HG02884 (cell line): ENCODE measurements around the gene FOXD2.

ENCODE experiments used
- ATAC-seq: cut with Tn5 transposase; IDR thresholded peaks from one replicate; pipeline ENCODE4 v1.9.1; 2021; ENCODE audit warnings: mild to moderate bottlenecking, moderate library complexity; ENCODE audit not compliant: unreplicated experiment

The FOXD2 gene

DNA sequence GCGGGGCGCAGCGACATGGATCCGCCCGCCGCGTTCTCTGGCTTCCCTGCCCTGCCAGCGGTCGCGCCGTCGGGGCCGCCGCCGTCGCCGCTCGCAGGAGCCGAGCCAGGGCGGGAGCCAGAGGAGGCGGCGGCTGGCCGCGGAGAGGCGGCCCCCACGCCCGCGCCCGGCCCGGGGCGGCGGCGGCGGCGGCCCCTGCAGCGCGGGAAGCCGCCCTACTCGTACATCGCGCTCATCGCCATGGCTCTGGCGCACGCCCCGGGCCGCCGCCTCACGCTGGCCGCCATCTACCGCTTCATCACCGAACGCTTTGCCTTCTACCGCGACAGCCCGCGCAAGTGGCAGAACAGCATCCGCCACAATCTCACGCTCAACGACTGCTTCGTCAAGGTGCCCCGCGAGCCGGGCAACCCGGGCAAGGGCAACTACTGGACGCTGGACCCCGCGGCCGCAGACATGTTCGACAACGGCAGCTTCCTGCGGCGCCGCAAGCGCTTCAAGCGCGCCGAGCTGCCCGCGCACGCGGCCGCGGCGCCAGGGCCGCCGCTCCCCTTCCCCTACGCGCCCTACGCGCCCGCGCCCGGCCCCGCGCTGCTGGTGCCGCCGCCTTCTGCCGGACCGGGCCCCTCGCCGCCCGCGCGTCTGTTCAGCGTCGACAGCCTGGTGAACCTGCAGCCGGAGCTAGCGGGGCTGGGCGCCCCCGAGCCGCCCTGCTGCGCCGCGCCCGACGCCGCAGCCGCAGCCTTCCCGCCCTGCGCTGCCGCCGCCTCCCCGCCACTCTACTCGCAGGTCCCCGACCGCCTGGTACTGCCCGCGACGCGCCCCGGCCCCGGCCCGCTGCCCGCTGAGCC, 21.3 kb upstream of the FOXD2 start:
- no peak for ATAC-seq

DNA sequence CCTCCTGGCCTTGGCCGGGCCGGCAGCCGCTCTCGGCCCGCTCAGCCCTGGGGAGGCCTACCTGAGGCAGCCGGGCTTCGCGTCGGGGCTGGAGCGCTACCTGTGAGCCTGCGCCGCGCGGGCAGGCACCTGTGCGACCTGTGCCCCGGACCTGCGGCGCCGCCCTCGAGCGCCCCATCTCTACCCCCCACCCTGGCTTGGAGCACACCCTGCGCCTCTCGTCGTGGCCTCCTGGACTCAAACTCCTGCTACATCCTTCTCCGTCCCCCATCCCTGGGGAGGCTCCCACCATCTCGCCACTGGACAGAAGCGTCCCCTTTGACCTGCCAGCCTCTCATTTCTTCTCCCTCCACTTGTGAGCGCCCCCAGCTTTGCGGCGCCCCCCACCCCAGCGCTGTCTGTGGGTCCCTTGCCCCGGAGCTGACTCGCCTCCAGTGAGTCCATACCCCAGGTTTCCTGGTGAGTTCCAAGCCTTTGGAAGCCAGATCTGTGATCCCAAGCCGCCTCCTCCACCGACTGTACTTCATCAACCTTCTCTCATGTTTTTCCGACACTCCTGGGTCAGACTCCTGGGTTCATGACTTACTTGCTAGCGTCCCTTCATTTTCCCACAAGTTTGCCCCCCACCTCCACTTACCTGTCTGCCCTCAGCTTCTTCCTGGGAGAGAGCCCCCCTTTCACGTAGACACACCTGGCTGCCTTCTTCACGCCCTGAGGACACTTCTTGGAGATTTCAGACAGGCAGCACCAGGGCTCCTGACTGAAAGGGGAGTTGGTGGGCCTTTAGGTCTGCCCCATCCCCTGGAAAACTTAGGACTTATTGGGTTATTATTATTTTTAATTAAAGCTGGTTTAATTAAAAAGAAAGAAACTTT, 20.4 kb upstream of the FOXD2 start:
- no peak for ATAC-seq

DNA sequence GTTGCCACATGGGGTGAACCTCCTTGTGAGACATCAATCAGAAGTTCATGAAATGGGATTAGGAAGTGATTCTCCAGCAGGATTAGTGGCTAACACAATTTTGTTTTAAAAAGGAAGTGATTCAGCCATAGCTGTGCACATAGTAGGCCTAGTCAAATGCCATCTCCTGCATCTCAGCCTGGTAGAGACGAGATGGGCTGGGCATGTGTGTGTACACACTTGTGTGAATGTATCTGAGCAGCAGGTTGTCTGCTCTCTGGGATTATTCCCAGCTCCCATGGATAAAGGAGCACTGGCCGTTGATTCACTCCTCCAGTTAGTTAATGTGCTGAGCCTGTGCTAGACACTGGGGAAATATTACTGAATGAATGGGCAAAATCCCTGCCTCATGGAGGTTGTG, 19.7 kb upstream of the FOXD2 start:
- ATAC-seq = no peak

DNA sequence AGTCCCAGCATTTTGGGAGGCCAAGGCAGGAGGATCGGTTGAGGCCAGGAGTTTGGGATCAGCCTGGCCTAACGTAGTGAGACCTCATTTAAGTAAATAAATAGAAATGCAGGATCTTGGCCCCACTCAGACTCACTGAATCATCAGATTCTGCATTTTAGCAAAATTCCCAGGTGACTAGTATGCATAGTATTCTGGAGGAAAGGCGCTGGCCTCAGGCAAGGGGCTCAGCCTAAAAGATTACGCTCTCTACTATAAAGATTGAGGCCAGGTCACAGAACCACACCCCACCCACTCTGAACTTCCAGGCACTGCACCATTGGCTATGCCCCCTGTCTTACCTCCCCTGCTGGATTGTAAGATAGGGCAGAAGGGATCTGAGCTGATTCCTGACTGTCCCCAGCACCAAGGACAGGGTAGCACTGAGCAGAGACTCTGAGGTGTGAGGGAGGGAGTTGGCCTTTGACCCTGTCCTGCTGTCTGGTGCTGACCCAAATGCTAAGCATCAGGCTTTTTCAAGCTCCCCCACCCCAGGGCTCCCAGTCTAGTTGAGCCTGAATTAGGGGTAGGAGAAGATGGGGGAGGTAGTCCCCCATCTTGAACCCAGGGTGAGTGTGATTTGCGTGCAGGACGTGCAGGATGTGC, 19.0 kb upstream of the FOXD2 start:
- no peak for ATAC-seq

DNA sequence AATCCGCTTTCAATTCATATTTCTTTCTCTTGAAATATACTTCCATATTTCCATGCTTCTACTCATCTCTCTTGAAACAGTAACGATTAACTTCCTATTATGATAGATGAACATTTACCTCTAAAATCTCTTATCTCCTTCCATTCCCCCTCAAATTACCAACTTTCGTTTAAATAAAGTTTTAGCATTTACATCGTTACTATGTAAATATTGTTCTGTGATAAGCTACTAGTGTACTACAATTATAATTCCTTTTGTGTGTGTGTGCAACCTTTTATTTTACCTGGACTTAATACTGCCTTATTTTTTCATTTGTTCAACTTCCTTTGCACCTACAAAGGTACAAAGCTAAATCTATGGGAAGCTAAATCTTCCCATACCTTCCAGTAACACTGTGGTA, 17.3 kb upstream of the FOXD2 start:
- ATAC-seq = no peak

DNA sequence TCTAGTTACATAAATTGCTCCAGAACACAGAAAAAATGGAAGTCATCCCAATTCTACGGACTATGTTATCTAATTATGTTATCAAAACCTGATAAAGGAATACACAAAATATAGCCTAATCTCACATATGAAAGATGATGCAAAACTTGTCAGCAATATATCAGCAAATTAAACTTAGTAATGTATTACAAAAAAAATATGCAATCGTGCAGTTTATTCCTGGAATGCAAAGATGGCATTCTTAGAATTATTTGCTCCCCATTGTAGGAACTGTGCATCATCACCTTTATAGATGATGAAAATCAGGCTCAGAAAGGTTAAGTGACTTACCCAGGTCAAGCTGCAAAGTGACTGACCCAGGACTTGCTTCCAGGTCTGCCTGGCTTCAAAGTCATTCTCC, 14.0 kb upstream of the FOXD2 start:
- no peak for ATAC-seq

DNA sequence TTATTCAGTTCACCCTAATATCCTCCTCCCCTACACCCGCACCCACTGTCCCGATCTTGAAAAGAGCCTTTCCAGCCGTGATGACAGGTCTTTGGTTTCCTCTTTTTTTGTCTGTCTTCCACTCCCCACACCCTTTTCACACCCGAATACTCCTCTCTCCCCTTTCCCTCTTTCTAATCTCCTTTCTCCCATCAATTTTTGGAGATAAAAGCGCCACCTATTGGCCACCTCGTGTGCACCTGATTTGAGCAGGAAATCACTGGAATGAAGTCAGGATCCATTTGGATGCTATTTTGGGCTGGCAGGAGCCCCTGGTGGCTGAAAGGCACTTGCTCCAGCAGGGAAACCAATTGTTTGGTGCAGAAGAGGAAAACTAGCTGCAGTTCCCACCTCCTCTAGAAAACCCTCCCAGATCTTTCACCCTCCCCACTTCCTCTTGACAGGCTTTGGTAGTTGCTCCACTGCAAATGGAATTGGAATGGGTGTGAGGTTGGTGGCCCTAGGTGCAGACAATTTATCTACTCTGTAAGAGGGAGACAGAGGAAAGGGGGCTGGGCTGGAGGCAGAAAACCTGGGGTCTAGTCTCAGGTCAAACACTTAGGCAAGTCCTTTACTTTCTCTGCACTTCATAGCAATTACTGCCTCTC, 13.4 kb upstream of the FOXD2 start:
- no peak for ATAC-seq

DNA sequence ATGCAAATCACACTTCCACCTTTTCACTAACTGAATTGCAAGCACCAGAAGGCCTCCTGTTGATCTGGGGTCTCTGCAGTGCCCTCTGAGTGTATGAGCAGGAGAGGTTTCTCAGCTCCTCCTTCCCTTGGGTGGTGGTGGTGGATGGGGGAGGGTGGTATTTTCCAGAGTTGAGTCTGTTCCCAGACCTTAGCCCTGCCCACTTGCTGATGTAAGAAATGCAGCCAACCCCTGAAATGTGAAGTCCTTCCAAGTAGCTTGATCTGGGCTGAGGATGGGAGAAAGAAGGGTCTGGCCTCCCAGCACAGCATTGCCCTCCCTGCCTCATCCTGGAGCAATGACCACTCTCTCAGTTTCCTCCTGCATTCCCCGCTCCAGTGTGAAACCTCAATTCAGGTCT, 6.3 kb upstream of the FOXD2 start:
- no peak for ATAC-seq

DNA sequence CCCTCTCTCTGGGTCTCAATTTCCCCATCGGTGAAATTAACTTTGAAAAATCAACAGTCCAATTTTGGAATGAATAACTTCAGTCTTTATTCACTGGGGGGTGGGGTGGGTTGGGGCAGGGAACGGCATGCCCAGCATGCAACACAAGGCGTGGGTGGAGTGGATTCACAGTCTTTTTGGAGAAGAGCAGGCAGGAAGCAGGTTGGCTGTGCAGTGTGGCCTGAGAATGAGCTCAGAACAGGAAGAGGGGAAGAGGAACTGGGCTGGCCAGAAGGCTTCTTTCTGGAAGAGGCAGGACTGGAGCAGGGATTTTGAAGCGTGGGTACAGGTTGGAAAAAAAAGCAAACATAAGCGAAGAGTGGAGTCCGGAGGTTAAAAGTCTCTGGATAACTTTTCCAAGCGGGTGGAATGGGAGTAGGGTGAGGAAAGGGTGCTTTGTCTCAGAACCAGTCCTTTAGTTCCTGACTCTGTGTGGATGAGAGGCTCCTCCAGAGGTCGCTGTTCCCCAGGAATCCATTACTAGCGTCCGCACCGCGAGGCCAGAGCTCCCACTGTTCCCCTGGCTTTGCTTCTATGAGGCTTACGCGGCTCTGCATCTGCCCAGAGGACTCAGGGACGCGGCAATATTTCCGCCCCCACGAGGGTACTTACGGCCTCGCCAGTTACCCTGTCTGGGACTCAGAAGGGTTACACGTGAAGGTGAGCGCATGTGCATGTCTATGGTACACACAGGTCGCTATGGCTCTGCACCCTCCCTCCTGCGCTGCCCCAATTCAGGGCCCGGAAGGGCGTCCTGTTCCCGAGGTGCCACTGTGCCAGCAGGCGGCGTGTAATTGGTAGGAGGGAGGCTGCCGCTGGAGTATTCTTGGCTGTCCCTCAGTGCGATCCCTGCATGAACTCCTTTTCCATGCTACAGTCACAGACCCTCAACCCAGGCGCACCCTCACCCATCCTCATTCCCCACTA, 5.5 kb upstream of the FOXD2 start:
- ATAC-seq = peak; percentile 40

DNA sequence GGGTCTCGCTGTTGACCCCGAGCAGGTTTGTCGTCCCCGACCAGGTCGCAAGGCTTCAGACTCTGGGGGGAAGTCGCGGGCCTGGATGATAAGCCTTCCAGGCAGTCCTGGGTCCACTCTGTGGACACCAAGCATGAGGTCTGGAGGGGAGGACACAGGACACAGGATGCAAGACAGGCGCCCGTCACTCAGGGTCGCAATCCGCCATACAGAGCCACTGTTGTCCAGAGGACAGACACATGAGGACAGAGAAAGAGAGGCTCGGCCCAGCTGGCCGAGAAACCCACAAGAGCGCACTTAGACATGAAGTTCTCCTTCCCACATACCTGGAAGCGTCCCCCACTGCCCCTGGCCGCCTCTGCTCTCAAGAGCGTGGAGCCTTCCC, 4.8 kb upstream of the FOXD2 start:
- ATAC-seq = no peak

DNA sequence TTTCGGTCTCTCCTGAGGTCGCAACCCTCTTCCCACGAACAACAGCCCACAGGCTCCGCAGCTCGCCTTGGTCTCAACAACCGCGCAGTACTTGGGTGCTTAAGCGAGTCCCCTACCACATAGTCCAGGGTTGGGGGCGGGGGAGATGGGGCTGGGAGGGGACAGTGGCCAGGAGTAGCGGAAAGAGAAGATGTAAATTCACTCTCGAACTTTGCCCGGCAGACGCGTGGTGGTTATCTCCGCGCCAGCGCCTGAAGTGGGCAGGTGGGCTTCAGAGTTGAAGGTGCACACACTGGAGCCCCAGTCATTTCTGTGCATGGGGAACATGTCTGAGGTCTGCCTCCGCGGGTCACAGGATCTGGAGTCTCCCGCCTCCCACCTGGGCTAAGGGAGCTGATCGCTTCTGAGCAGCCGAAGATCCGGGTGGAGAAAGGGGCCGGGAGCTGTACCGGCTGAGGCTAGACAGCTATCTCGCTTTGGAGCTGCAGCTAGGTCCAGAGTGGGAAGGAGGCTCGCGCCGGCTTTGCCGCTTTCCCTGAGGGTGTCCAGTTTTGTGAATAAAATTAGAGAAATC, 4.3 kb upstream of the FOXD2 start:
- no peak for ATAC-seq

DNA sequence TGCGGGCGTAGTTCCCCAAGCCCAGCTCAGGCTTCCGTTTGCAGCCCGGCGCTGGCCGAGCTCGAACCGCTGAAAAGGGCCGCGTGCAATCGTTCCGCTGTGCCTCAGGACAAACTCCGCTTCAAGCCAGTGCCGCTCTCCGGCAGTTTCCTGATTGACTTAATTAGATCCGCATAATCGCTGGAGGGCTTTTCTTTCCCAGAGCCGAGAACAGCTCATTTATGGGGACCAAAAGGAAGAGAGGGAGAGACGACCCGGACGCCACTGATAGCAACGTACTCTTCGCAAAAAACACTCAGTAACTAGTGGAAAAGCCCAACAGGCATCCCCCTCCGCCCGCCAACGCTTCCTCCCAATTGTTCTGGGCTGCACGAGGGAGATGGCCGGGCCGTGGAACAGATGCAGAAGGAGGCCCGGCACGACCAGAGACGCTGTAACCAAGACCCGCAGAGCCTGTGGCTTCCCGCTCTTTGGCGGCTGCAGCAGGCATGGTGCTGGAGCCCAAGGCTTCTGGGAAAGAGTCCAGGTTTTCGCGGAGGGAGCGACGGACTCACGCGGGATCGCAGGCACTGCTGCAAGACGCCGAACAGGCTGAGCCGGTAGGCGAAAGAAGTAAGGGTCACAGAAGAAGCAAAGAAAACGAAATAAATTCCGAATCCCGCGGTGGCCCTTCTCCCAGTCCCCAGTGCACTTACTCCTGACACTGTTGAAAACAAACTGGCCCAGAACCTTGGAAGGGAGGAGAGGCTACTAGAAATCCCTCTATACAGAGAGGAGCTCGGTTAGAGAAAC, 3.6 kb upstream of the FOXD2 start:
- no peak for ATAC-seq

DNA sequence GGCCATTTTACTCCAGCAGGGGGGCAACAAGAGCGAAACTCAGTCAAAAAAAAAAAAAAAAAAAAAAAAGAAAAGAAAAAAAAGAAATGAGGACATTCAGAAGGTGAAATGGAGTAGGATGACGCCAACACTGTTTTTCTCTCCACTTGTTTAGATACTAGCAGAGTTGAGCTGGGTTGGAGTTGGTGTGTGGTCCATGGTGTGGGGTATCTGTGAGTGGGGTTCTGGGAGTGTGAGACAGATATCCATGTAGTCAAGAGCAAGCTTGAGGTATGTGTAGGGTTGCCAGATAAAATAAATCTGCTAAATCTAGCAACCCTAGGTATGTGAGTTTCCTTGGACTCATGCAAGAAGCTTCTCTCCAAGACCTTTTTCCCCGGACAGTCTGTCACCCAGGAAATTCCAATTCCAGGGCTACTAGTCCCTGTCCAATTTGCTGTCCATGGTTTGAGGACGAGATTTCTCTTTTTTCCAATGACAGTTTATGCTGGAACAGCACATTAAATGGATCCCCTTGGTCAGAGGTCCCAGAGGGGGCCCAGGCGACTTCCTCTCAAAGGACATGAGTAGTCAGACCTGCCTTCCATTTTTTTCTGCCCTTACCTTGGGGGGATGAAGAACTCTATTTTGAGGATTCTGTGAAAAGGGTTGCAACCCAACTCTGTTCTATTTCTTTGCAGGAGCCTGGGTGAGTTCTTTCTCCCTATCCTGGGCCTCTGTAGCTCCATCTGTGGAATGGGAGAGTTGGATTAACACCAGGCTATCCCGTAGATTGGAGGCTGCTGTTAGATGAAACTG, 2.1 kb upstream of the FOXD2 start:
- ATAC-seq = no peak

DNA sequence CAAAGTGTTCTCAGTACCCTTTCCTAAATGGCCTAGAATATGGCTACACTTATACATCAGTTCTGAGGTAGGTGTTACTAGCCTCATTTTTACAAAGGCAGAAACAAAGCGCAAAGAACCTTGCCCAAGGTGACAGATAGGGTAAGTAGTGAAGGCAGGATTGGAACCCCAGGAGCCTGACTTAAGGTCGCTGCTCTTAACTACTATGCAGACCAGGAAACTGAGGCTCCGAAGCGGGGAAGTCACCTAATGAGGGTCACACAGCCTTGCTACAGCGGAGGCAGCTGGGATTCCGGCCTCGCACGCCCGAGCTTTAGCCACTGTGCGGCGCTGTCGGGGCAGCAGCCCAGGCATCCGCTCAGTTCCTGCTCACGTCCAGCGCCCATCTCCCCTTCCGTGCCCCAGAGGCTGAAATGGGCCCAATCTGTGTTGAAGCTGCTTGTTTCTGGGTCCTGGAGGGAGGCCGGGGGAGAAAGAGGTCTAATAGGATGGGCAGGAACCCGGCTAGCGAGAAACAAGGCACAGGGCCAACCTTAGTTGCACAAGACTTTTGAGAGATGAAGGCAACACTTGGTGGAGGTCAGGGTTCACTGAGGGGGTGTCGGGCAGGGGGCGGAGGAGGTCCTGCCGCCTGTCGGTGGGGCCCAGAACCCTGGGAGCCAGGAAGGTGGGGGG, 1.4 kb upstream of the FOXD2 start:
- peak; percentile 33 for ATAC-seq

DNA sequence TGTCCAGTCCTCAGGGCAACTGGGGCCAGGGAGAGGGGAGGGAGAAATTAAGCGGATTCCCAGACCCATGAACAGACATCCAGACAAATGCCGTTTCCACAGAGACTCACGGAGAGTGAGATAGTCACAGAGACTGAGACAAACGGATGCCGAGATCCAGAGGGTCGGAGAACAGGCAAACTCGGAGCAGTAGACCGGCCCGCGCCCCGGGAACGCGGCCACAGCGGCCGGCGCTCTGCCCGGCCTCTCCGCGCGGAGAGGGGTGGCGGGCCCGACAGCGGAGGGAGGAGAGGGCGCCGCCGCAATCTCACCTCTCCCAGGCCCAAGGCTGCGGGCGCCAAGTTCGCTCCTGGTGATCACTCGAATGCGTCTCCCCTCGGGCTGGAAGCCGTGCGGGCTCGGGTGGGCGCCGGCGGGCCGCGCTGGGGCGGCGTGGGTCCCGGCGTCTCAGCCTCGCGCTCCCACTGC, 831 bp upstream of the FOXD2 start:
- peak; percentile 3 for ATAC-seq

DNA sequence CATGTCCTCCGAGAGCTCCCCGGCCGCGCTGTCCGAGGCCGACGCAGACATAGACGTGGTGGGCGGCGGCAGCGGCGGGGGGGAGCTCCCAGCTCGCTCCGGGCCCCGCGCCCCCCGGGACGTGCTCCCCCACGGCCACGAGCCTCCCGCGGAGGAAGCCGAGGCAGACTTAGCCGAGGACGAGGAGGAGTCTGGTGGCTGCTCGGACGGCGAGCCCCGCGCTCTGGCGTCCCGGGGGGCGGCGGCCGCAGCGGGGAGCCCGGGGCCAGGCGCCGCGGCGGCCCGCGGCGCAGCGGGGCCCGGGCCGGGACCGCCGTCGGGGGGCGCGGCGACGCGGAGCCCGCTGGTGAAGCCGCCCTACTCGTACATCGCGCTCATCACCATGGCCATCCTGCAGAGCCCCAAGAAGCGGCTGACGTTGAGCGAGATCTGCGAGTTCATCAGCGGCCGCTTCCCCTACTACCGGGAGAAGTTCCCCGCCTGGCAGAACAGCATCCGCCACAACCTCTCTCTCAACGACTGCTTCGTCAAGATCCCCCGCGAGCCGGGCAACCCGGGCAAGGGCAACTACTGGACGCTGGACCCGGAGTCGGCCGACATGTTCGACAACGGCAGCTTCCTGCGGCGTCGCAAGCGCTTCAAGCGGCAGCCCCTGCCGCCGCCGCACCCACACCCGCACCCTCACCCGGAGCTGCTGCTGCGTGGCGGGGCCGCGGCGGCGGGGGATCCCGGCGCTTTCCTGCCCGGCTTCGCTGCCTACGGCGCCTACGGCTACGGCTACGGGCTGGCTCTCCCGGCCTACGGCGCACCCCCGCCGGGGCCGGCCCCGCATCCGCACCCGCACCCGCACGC, 547 bp downstream of the FOXD2 start:
- ATAC-seq = no peak
